ENCODE measurements around the gene CTLA4. TPM values are rescaled to one million over a fixed set of nuclear protein-coding genes. Genes with fewer than 3 reads are reported as not detected.

The CTLA4 gene
- total and polyA plus RNA-seq, 2 experiments from 2014 or later, result not detected

GRCh38 chr2:203909974-203910373 is 42.4 kb downstream of the CTLA4 start (continued):
- TF ChIP-seq ETS1 (IDR thresholded peaks at IDR 0.05) (no peak), REST (IDR thresholded peaks at IDR 0.05; ENCODE audit: unreplicated experiment) (no peak), CREB1 (CRISPR knock-in tag; IDR thresholded peaks at IDR 0.05; ENCODE audit: low read depth) (no peak), POLR2AphosphoS5 (IDR thresholded peaks at IDR 0.05; ENCODE audit: low read depth) (no peak), JUNB (IDR thresholded peaks at IDR 0.05; ENCODE audit: unreplicated experiment) (no peak), EZH2 (IDR thresholded peaks at IDR 0.05; ENCODE audit: low read depth, unreplicated experiment) (no peak), NANOG (IDR thresholded peaks at IDR 0.05; ENCODE audit: borderline replicate concordance) (no peak), EZH2phosphoT487 (IDR thresholded peaks at IDR 0.05; ENCODE audit: unreplicated experiment) (no peak)

GRCh38 chr2:203913947-203914346 is 46.4 kb downstream of the CTLA4 start:
- Histone ChIP-seq H4K20me1 (replicated peaks; ENCODE audit: insufficient read depth) (no peaks in the 10 kb centered on the region), H3K4me3 (no peak overlapping the region), H3F3A (replicated peaks; ENCODE audit: low read depth) (no peaks in the 10 kb centered on the region), H3K27ac (ENCODE audit: low read depth) (no peak overlapping the region), H3K4me1 (ENCODE audit: insufficient read depth) (no peaks in the 10 kb centered on the region), H3K79me2 (replicated peaks; ENCODE audit: insufficient read depth) (no peaks in the 10 kb centered on the region), H2AFZ (peak overlapping the region; percentile 69; the same call in 1 of the 2 replicates), H3K4me2 (no peak overlapping the region), H3K9me2 (ENCODE audit: insufficient read depth) (no peaks in the 10 kb centered on the region), H3K36me3 (ENCODE audit: insufficient read depth) (no peaks in the 10 kb centered on the region), H3K27me3 (ENCODE audit: insufficient read depth) (no peaks in the 10 kb centered on the region)
- Mint-ChIP-seq H3K4me3 (no peak overlapping the region), H3K36me3 (ENCODE audit: low read depth) (no peaks in the 10 kb centered on the region), H3K27me3 (ENCODE audit: insufficient read depth, low read depth, poor library complexity) (no peaks in the 10 kb centered on the region), H3K9me3 (no peaks in the 10 kb centered on the region), H3K4me1 (peaks cover 10% of the 10 kb centered on the region; the same call in 2 of the 3 replicates), H3K27ac (no peak overlapping the region)
- ATAC-seq, result no peak; the same call in 2 of the 3 replicates
- TF ChIP-seq ZNF114 (CRISPR knock-in tag; IDR thresholded peaks at IDR 0.05) (no peak), EZH2phosphoT487 (IDR thresholded peaks at IDR 0.05; ENCODE audit: unreplicated experiment) (no peak)
- DNase-seq (ENCODE audit: low spot score), result peak; percentile 5

GRCh38 chr2:203914546-203915182 is 47.1 kb downstream of the CTLA4 start:
- H3K9me3 Mint-ChIP-seq, result no peaks in the 10 kb centered on the region
- H3K4me3 Mint-ChIP-seq, result no peak overlapping the region
- Histone ChIP-seq H4K20me1 (replicated peaks; ENCODE audit: insufficient read depth) (no peaks in the 10 kb centered on the region), H3K79me2 (replicated peaks; ENCODE audit: insufficient read depth) (no peaks in the 10 kb centered on the region), H2AFZ (no peak overlapping the region), H3K4me2 (no peak overlapping the region), H3F3A (replicated peaks; ENCODE audit: low read depth) (no peaks in the 10 kb centered on the region), H3K9me2 (ENCODE audit: insufficient read depth) (no peaks in the 10 kb centered on the region), H3K4me1 (ENCODE audit: insufficient read depth) (no peaks in the 10 kb centered on the region), H3K27ac (ENCODE audit: low read depth) (no peak overlapping the region), H3K36me3 (ENCODE audit: insufficient read depth) (no peaks in the 10 kb centered on the region), H3K27me3 (ENCODE audit: insufficient read depth) (no peaks in the 10 kb centered on the region), H3K4me3 (no peak overlapping the region)
- peaks cover 10% of the 10 kb centered on the region; the same call in 2 of the 3 replicates for H3K4me1 Mint-ChIP-seq
- no peak overlapping the region for H3K27ac Mint-ChIP-seq
- no peak for ATAC-seq
- H3K27me3 Mint-ChIP-seq (ENCODE audit: insufficient read depth, low read depth, poor library complexity), result no peaks in the 10 kb centered on the region
- no peak for DNase-seq (ENCODE audit: low spot score)
- H3K36me3 Mint-ChIP-seq (ENCODE audit: low read depth), result no peaks in the 10 kb centered on the region
- no peak for TF ChIP-seq ZNF114 (CRISPR knock-in tag; IDR thresholded peaks at IDR 0.05)
